Transverse colon (tissue), 4 donors: ENCODE data around the gene MLLT10.

Source experiments
- CTCF ChIP-seq, 5 experiments: fragments of 200-600 bp in 3 of 5; fragments of 450-650 bp in 2 of 5; sonication (generic) in 3 of 5; IDR thresholded peaks; 1 replicate in 2 of 5; 2 replicates in 3 of 5; pipeline ENCODE4 v1.5.1; 2016 to 2017; ENCODE audit warnings: antibody characterized with exemption in 5 of 5, inconsistent platforms in 3 of 5, mild to moderate bottlenecking in 2 of 5, moderate library complexity in 1 of 5
- POLR2AphosphoS5 ChIP-seq, 3 donors: sonication (generic); formaldehyde crosslinking; IDR thresholded peaks; one replicate each; pipeline ENCODE4 v1.6.1; 2016; ENCODE audit warnings: antibody characterized with exemption in 3 of 3

GRCh38 chr10:21746118-21746517 lies 212.1 kb downstream of the MLLT10 start:
- TF ChIP-seq CTCF (IDR thresholded peaks at IDR 0.05) (no peak), POLR2AphosphoS5 (IDR thresholded peaks at IDR 0.05) (no peak)
